Superior temporal gyrus (tissue), 1 donor: ENCODE data around the gene ANKRD45.
"Not testable (repeated sequence)": the region's sequence is repeated elsewhere in the genome, so short reads cannot be mapped to it uniquely, and the experiment has no call there.

Source experiments
- DNase-seq: peaks from one replicate; pipeline ENCODE4 v3.0.0-alpha.2; 2016; ENCODE audit errors: extremely low spot score

The ANKRD45 gene

GRCh38 chr1:173642450-173643139 is 27.1 kb downstream of the ANKRD45 start:
- not testable (repeated sequence) for DNase-seq

DNA sequence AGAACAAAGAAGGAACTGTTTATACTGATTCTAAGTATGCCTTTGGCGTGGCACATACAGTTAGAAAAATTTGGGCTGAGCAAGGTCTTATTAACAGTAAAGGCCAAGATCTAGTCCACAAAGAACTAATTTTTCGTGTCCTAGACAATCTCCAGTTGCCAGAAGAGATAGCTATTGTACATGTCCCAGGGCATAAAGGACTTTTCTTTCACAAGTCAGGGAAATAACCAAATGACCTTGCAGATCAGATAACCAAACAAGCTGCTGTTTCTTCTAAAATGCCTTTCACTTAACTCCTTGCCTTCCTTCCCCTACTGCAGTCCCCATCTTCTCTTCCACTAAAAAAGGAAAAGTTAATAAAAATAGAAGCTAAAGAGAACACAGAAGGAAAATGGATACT is 30.5 kb downstream of the ANKRD45 start:
- DNase-seq, result no peak

GRCh38 chr1:173638043-173639021 is 31.3 kb downstream of the ANKRD45 start:
- no peak for DNase-seq

DNA sequence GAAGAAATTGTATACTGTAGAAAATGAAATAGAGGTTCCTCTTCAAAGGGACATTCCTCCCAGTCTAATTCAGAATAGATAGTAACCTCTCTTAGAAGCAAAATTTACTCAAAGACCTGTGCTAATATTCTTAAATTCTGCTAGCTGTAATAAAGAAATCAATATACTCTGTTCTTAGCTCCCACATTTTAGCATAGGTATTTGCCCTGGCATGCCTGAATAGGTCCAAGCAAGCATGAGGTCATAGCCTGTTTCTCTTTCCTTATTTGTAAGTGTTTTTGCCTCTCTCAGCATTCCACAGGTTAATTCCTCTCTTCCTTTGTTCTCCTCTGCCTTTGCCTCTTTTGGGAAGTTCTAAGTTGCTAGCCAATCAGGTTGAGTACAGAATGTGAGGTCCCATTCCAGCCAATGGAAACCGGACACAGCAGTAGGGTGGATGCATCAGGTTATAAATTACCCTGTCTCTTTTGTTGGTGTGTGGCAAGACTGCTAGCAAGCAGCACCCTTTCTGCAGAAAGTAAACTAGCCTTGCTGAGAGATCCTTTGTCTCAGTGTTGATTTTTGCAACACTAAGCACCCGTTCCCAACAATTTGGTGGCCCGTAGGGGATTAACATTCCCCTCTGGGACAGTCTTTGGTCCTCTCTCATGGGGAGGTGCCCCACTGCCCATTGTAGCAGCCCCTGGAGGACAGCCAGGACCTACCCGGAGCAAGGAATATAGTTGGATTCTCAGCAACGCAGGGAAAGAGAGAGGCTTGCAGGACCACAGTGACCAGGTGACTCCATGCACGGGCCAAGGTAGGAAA is 32.2 kb downstream of the ANKRD45 start:
- not testable (repeated sequence) for DNase-seq

DNA sequence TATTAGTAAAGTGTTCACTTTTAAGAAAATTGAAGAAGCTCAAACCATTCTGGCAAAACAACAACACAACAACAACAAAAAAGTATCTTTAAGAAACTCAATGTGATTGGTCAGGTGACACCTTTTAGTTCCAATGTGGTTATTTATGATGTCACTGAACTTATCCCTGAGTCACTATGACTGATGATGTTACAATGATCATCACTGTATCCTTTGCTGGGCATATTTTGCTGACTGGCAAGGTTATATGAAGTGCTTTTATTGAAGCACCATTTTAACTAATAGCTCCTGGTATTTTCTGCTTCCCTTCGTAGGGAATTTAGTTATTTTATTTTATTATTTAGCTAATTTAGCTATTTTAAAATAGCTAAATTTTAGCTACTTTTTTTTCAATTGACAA is 34.5 kb downstream of the ANKRD45 start, which contains the start of gene TEX50:
TEX50 (plus strand) TSS at position 223 of the 400 bp plus-strand sequence. CDS start 184 bp downstream, outside the sequence.
- no peak for DNase-seq

DNA sequence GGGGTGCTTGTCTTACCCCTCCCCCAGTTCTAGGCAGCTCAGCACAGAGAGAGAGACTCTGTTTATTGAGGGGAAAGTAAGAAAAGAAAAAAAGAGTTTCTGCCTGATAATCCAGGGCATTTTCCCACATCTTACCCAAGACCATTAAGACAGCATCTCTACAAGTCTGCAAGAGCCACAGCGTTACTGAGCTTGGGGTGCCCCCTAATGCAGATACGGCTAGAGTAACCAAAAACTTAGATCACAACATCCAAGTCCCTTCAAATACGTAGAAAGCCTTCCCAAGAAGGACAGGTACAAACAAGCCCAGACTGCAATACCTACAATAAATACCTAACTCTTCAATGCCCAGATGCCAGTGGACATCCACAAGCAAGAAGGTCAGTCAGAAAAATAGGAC is 40.8 kb downstream of the ANKRD45 start:
- DNase-seq, result no peak

DNA sequence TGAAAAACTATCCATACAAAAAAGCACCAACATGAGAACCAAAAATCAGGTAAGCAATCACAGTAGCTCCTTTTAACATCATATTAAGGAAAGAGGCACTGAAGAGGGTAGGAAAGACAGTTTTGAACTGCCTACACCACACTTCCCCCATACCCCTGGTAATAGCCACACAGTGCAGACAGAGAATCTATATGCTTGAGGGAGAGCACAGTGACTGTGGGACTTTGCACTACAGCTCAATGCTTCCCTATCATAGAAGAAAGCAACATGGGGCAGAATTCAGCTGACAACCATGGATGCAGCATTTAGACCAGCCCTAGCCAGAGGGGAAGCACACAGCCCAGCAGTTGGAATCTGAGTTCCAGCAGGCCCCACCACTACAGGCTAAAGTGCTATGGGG is 42.4 kb downstream of the ANKRD45 start:
- no peak for DNase-seq

DNA sequence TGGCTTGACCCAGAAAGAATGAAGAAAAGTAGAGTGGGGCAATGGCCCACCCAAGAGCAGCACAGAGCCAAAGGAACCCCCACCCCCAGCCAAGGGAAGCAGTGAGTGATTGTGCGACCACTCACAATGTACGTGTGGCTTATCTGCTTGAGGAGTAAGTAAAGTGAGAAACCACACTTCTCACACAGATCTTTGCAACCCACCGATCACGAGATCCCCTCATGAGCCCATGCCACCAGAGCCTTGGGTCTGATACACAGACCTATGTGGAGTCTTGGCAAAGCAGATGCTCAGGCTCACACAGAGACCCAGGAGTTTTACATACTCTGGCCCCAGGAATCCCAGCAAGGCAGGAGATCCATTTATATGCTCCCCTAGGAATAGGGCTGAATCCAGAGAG is 52.8 kb downstream of the ANKRD45 start:
- DNase-seq, result no peak

- not testable (repeated sequence) for DNase-seq
Observed at GRCh38 chr1:173613086-173613485, 56.6 kb downstream of the ANKRD45 start.

- no peak for DNase-seq
Observed at GRCh38 chr1:173608503-173609216, 61.0 kb downstream of the ANKRD45 start.

GRCh38 chr1:173603056-173603591 is 66.5 kb downstream of the ANKRD45 start, which contains the start of gene SLC9C2:
SLC9C2 (minus strand) TSS chr1:173603072; CDS start chr1:173601776, 1,296 bp downstream.
- no peak for DNase-seq

DNA sequence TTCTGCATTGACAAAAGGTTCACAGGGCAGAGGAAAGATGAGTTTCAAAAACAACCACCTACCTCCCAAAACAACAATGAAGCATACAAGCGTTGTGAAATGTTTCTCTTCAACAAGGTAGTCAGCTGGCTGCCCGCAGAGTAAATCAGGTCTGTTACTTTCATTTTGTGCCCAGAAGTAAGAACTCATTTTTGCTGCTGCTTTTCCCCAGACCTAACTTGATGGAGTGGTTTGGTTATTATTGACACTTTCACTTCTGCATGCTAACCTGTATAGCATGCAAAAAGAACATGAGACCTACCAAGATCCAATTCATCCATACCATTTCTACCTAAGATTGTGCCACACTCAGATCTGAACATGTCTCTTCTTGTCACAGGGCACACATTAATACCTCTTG is 68.1 kb downstream of the ANKRD45 start:
- DNase-seq, result no peak

GRCh38 chr1:173596097-173596825 is 73.4 kb downstream of the ANKRD45 start:
- DNase-seq, result no peak

DNA sequence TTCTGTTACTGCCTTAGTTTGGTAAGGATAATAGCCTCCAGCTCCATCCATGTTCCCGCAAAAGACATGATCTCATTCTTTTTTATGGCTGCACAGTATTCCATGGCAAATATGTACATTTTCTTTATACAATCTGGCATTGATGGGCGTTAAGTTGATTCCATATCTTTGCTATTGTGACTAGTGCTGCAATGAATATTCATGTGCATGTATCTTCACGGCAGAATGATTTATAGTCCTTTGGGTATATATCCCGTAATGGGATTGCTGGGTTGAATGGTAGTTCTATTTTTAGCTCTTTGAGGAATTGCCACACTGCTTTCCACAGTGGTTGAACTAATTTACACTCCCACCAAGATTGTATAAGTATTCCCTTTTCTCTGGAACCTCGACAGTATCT is 78.5 kb downstream of the ANKRD45 start:
- DNase-seq, result not testable (repeated sequence)

DNA sequence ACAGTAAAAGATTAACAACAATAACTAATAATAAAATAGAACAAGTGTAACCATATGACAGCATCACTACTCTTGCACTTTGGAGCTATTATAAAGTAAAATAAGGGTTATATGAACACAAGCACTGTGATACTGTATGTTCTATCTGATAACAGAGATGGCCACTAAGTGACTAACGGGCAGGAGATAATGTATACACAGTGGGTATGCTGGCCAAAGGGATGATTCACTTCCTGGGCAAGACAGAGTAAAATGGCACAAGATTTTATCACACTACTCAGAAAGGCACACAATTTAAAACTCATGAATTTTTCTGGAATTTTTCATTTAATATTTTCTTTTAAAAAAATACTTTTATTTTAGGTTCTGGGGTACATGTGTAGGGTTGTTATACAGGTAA is 79.1 kb downstream of the ANKRD45 start:
- no peak for DNase-seq

GRCh38 chr1:173581383-173582079 is 88.1 kb downstream of the ANKRD45 start:
- no peak for DNase-seq

DNA sequence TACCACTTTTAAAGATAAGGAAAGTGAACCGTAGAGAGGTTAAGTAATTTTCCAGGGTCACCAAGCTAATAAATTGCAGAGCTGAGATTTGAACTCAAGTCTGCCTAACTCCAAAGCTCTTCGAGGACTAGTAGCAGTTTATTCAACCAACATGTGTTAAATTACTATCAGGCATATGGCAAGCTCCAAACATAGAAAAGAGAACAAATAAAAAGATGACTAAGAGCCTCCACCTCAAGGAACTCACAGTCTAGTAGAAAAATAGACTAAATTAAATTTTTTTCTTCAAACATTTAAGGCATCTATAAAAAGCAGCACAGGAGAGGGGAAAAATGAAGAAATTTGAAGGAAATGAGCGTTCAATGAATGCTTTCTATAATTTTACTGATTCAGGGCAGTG is 89.0 kb downstream of the ANKRD45 start:
- peak; percentile 17 for DNase-seq

GRCh38 chr1:173580071-173580470 is 89.6 kb downstream of the ANKRD45 start:
- DNase-seq, result no peak

DNA sequence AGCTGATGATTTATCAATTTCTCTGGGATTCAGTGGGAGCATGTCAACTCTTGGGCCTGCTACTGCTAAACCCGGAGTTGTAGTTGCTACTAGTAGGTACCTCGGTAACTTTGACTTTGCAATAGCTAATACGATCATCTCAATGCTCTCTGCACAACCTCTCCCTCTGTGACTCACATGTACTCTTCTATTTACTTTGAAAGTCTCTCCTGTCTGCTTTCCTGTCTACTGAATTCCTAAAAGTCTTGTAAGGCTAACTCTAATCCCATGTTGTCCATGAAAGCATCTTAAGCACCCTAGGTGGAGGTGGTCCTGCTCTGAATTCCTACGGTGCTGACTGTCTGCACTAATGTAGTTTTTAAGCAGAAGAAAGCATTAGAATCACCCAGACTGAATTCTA is 96.1 kb downstream of the ANKRD45 start:
- DNase-seq, result no peak
